Ovary (tissue), 9 donors: Measurements from ENCODE around the gene GPATCH4. TPM values are rescaled to one million over a fixed set of nuclear protein-coding genes. Genes with fewer than 3 reads are reported as not detected.
A peak's percentile ranks its signal among the peaks of the same experiment; 100 is the strongest.

Experiments
- DNase-seq, 5 donors: peaks; one replicate each; pipeline ENCODE4 v3.0.0-alpha.2; 2019 to 2020
- H3K27ac ChIP-seq, 2 donors: fragments of 200-600 bp; one replicate each; pipeline versions ENCODE4 v1.5.1 to v1.8.0; 2019 to 2022
- H3K27me3 ChIP-seq: fragments of 200-600 bp; one replicate; pipeline ENCODE4 v1.8.0; 2022
- H3K36me3 ChIP-seq: fragments of 200-600 bp; sonication (generic); one replicate; pipeline ENCODE4 v1.5.1; 2019
- H3K4me1 ChIP-seq: one replicate; pipeline ENCODE4 v1.8.1; 2013; ENCODE audit warnings: mild to moderate bottlenecking, moderate library complexity; ENCODE audit not compliant: insufficient read depth
- H3K4me3 ChIP-seq: fragments of 200-600 bp; sonication (generic); one replicate; pipeline ENCODE4 v1.5.1; 2017
- H3K9me3 ChIP-seq, 2 donors: fragments of 200-600 bp in 1 of 2; sonication (generic) in 1 of 2; one replicate each; pipeline versions ENCODE4 v1.5.1 to v1.8.1; 2013 to 2019; ENCODE audit warnings: mild to moderate bottlenecking in 1 of 2, moderate library complexity in 1 of 2
- EP300 ChIP-seq: sonication (generic); formaldehyde crosslinking; IDR thresholded peaks from one replicate; pipeline ENCODE4 v1.6.1; 2017; ENCODE audit warnings: antibody characterized with exemption
- POLR2A ChIP-seq: fragments of 450-650 bp; IDR thresholded peaks from one replicate; pipeline ENCODE4 v1.6.1; 2017; ENCODE audit warnings: antibody characterized with exemption, mild to moderate bottlenecking, moderate library complexity
- WGBS, 3 donors: extraction: QIAGEN DNeasy Blood & Tissue Kit in 1 of 3; methylation state at CpG; one replicate each; pipeline versions ENCODE4 v1.1.5 to v1.1.7; 2013 to 2017; 5-methylcytosine and 5-hydroxymethylcytosine counted together
- intact Hi-C, 4 donors: fragments of 100-400 bp; cut with DNase I; formaldehyde crosslinking; loops; one replicate each; pipeline versions ENCODE4 v1.11.0 to v1.15.1; 2022 to 2023
- polyA plus RNA-seq, 2 donors: library from polyadenylated mRNA; stranded (reverse); fragments of 200-250 nt in 1 of 2; fragments of 350-450 nt in 1 of 2; fragmentation: Illumina TruSeq in 1 of 2; extraction: RNeasy Lipid Tissue Mini Kit (QIAGEN cat#74804) in 1 of 2; gene quantifications; one replicate each; pipeline ENCODE4 v1.2.3, GENCODE V29; 2013 to 2014
- total RNA-seq, 7 donors: library from RNA; depleted of rRNA in 2 of 7; stranded (reverse); fragments of >200 nt in 2 of 7; fragmentation: NEBNext Ultra II Directional in 3 of 7; extraction: Animal tissue kit (Norgen Biotek cat#: 25700) in 3 of 7; gene quantifications; one replicate each; pipeline versions ENCODE4 v1.1.0 to v1.2.4, GENCODE V29; 2016 to 2023
- TF ChIP-seq, protein P1 (sequence below), 3 donors: fragments of 450-650 bp in 2 of 3; fragments of 200-600 bp in 1 of 3; IDR thresholded peaks; one replicate each; pipeline versions ENCODE4 v1.5.1 to v1.8.0; 2016 to 2022; ENCODE audit warnings: antibody characterized with exemption in 3 of 3, mild to moderate bottlenecking in 1 of 3
- donor health status: DM: no; HTN: no; CAD: no; lungs with moderate emphysema.
- donor health status: DM: no; HTN: no; CAD: no.
- donor health status: Bipolar disorder and iron deficiency.
- donor health status: DM: yes; HTN: yes; CAD: no.
- donor health status: DM: no; HTN: no; CAD: no.
- donor health status: DM: yes; HTN: yes; CAD: no.

GPATCH4 gene
- total and polyA plus RNA-seq, 9 donors = 10.0 to 45.1 (median 22.0) TPM

GRCh38 chr1:156643778-156644092 is 42.5 kb upstream of the GPATCH4 start:
- Histone ChIP-seq H3K27me3 (no peaks in the 10 kb centered on the region), H3K4me3 (no peak overlapping the region), H3K36me3 (no peaks in the 10 kb centered on the region), H3K27ac (no peak overlapping the region), H3K4me1 (peaks cover 2% of the 10 kb centered on the region), H3K9me3 (no peaks in the 10 kb centered on the region)
- intact Hi-C loops = no loop called here
- TF ChIP-seq, protein P1, sequence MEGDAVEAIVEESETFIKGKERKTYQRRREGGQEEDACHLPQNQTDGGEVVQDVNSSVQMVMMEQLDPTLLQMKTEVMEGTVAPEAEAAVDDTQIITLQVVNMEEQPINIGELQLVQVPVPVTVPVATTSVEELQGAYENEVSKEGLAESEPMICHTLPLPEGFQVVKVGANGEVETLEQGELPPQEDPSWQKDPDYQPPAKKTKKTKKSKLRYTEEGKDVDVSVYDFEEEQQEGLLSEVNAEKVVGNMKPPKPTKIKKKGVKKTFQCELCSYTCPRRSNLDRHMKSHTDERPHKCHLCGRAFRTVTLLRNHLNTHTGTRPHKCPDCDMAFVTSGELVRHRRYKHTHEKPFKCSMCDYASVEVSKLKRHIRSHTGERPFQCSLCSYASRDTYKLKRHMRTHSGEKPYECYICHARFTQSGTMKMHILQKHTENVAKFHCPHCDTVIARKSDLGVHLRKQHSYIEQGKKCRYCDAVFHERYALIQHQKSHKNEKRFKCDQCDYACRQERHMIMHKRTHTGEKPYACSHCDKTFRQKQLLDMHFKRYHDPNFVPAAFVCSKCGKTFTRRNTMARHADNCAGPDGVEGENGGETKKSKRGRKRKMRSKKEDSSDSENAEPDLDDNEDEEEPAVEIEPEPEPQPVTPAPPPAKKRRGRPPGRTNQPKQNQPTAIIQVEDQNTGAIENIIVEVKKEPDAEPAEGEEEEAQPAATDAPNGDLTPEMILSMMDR (IDR thresholded peaks at IDR 0.05) = no peak
- TF ChIP-seq POLR2A = no peak
- TF ChIP-seq EP300 = no peak
- 71 to 77% (median 76%) methylated on average over 7 of the region's 7 CpGs for WGBS, 3 donors
- DNase-seq = no peak

DNA sequence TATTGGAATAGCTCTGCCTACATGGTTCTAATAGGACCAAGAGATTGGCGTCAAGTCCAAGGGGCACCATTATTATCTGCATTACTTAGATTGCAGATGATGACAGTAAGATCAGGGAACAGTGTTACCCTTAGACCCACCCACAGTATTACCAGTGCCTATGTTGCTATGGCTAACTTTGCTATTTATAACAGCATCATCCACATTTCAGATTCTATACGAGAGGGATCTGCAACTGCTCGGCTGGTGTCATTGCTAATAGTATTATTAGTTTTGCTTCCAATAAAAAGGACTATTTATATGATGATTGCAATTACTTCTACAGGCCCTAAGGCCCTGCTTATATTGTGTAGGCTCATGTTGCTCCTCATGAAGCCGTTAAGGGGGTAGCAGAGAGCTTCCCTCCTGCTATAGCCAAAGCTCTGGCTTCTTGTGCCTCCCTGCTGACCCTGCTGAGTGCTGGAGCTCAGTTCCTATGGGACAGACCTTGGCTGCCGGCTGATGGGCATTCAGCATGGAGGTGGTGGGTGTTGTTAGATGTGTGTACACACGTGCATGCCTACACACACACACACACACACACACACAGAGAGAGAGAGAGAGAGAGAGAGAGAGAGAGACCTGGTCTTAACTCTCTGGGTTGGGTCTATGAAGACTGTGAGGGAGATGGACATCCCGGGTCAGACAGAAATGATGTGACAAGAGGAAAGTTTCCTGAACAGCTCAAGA is 41.9 kb upstream of the GPATCH4 start:
- no peak for TF ChIP-seq EP300
- TF ChIP-seq POLR2A = no peak
- TF ChIP-seq, protein P1 (IDR thresholded peaks at IDR 0.05) = no peak
- no peak overlapping the region for H3K27ac ChIP-seq
- intact Hi-C loops = no loop called here
- peaks cover 2% of the 10 kb centered on the region for H3K4me1 ChIP-seq
- H3K9me3 ChIP-seq = no peaks in the 10 kb centered on the region
- no peaks in the 10 kb centered on the region for H3K27me3 ChIP-seq
- 52 to 68% (median 64%) methylated on average over 6 to 7 of the region's 7 CpGs for WGBS, 3 donors
- no peaks in the 10 kb centered on the region for H3K36me3 ChIP-seq
- H3K4me3 ChIP-seq = no peak overlapping the region
- no peak for DNase-seq

GRCh38 chr1:156642265-156643048 is 41.2 kb upstream of the GPATCH4 start:
- intact Hi-C loops = no loop called here
- Histone ChIP-seq H3K36me3 (no peaks in the 10 kb centered on the region), H3K4me3 (peak overlapping the region; percentile 39), H3K4me1 (peaks cover 2% of the 10 kb centered on the region), H3K27ac (no peak overlapping the region), H3K27me3 (no peaks in the 10 kb centered on the region), H3K9me3 (no peaks in the 10 kb centered on the region)
- DNase-seq = no peak
- WGBS, 3 donors = 7 to 25% (median 12%) methylated on average over 38 to 40 of the region's 40 CpGs
- TF ChIP-seq POLR2A (no peak), EP300 (no peak)
- TF ChIP-seq, protein P1 (IDR thresholded peaks at IDR 0.05) = no peak

DNA sequence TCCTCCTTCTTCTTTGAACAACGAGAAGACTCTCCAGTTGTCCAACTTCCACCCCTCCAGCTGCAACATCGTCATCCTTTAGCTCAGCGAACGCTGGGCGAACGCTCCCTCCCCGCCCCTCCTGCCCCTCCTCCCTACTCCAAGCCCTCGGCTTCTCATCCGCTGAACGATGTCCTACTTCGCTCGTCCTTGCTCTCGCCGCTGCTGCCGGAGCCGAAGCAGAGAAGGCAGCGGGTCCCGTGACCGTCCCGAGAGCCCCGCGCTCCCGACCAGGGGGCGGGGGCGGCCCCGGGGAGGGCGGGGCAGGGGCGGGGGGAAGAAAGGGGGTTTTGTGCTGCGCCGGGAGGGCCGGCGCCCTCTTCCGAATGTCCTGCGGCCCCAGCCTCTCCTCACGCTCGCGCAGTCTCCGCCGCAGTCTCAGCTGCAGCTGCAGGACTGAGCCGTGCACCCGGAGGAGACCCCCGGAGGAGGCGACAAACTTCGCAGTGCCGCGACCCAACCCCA is 40.5 kb upstream of the GPATCH4 start, which contains the start of gene BCAN:
Gene BCAN (plus strand): TSS at position 357 of the 504 bp plus-strand sequence. CDS start 3,938 bp downstream, outside the sequence.
- Histone ChIP-seq H3K36me3 (no peaks in the 10 kb centered on the region), H3K4me3 (peak within 1 kb of the TSS; percentile 39)

More for the DNA sequence above, 40.5 kb upstream of the GPATCH4 start, which contains the start of gene BCAN:
- 1% methylated on average over 22 to 46 of the region's 46 CpGs for WGBS, 3 donors
- intact Hi-C loops = no loop called here
- H3K27me3 ChIP-seq = no peaks in the 10 kb centered on the region
- TF ChIP-seq POLR2A (no peak), EP300 (no peak)
- TF ChIP-seq, protein P1 (IDR thresholded peaks at IDR 0.05) = no peak
- no peak within 1 kb of the TSS for H3K27ac ChIP-seq
- peaks cover 2% of the 10 kb centered on the region for H3K4me1 ChIP-seq
- peak in 2 of 5 donors; percentile 47 to 57 for DNase-seq
- no peaks in the 10 kb centered on the region for H3K9me3 ChIP-seq
